GM20000 (cell line): ENCODE results near the gene NRROS.

ENCODE experiments used
- DNase-seq: peaks from one replicate; pipeline ENCODE4 v3.0.0; 2012; ENCODE audit warnings: low spot score
- CTCF ChIP-seq: IDR thresholded peaks from 2 replicates; pipeline ENCODE4 v1.5.1; 2012; ENCODE audit warnings: mild to moderate bottlenecking, control low read depth; ENCODE audit errors: extremely low read depth, missing control alignments

Gene NRROS

DNA sequence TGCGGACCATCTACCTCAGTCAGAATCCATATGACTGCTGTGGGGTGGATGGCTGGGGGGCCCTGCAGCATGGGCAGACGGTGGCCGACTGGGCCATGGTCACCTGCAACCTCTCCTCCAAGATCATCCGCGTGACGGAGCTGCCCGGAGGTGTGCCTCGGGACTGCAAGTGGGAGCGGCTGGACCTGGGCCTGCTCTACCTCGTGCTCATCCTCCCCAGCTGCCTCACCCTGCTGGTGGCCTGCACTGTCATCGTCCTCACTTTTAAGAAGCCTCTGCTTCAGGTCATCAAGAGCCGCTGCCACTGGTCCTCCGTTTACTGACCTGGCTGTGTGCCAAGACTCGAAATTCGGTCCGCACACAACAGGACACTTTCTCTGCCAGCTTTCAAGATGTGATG lies 21.9 kb downstream of the NRROS start:
- no peak for TF ChIP-seq CTCF
- no peak for DNase-seq

- no peak for DNase-seq
- no peak for TF ChIP-seq CTCF
These were observed 22.5 kb downstream of the NRROS start for GRCh38 chr3:196662033-196662432.

GRCh38 chr3:196662711-196663571 lies 23.4 kb downstream of the NRROS start:
- no peak for DNase-seq
- no peak for TF ChIP-seq CTCF

- no peak for DNase-seq
- no peak for TF ChIP-seq CTCF
These were observed 26.7 kb downstream of the NRROS start for GRCh38 chr3:196666001-196666867.

GRCh38 chr3:196667056-196667825 lies 27.7 kb downstream of the NRROS start:
- TF ChIP-seq CTCF, result no peak
- DNase-seq, result no peak

DNA sequence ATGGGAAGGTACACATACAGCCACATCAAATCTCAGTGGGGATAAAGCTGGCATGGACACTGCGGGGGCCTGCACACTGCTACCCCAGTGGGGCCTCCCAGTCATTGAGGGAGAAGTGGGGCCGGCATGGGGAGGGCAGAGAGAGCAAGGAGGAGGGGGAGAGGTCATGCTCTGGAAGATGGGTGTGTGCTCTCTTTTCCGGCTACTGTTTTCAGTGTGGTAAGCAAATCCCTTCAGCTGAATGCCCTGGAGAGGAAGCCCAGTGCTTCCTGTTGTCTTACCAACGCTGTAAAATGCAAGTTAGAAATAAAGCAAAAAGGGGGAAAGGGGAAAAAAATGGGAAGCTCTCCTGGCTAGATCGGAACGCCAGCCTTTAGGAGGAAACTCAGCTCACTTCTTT lies 30.8 kb downstream of the NRROS start:
- no peak for TF ChIP-seq CTCF
- no peak for DNase-seq
